GM18511 (cell line): ENCODE measurements around the gene FNBP1.

Experiments
- ATAC-seq: cut with Tn5 transposase; IDR thresholded peaks from one replicate; pipeline ENCODE4 v1.9.1; 2021; ENCODE audit warnings: mild to moderate bottlenecking, moderate library complexity; ENCODE audit not compliant: unreplicated experiment

Gene FNBP1

DNA sequence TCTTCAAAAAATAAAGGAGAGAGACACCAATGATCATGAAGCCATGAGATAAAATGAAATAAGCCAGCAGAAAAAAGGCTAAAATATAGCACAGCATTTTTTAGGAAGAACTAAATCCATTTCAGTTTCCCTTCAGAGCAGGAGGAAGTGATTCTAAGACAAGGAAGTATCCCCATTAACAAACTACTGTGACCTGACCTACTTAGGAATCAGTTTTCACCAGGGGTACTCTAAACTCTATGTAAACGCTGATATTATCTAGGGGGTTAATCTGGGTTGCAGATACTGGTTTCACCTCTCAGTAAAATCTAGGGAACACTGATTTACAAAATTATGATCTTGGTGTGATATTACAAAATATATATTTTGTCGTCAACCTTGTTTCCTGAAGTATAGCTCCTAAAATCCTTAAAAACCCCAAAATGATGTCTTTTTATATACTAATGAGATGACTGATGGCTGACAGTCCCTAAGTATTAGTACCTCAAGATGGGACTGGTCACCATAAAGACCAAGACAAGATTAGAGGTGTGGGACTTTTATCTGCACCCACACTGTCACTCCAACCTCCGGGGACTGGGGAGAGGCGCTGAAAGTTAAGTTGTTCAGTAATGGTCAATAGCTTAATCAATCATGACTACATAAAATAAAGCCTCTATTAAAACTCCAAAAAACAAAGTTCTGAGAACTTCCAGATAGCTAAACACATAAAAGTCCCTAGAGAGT, 2.9 kb upstream of the FNBP1 start:
- ATAC-seq = no peak

DNA sequence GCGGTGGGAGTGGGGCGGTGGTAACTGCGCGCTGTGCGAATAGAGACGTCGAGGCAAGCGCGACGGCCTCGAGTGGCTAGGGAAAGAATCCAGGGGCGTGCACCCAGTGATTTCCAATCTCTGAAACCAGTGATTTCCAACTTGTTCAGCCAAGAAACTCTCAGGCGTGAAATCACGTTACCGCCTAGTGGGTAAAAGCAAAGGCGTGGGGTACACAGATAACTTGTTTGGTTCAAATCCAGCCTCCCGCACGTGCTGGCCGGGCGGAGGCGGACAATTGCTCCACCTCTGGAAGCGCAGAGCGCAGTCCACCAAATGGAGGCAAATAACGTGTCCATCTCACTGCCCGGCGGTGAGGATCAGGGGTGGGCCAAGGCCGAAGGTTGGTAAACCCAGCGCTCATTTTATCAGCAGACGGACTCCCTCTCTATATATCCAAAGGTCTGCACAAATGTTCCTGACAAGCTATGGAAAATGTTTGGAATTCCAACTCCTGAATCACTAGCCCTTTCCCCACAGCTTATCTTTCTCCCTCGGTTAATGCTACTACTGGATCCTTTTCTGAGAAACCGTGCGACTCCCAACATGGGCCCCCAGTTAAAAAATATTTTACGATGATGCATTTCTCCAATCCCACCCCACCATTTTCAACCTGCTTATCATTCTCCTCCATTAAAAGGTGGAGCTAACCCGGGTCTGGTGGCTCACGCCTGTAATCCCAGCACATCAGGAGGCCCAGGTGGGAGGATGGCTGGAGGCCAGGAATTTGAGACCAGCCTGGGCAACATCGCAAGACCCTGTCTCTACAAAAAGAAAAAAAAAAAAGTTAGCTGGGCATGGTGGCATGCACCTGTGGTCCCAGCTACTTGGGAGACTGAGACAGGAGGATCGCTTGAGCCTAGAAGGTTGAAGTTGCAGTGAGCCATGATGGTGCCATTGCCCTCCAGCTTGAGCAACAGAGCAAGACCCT, 950 bp upstream of the FNBP1 start:
- no peak for ATAC-seq

DNA sequence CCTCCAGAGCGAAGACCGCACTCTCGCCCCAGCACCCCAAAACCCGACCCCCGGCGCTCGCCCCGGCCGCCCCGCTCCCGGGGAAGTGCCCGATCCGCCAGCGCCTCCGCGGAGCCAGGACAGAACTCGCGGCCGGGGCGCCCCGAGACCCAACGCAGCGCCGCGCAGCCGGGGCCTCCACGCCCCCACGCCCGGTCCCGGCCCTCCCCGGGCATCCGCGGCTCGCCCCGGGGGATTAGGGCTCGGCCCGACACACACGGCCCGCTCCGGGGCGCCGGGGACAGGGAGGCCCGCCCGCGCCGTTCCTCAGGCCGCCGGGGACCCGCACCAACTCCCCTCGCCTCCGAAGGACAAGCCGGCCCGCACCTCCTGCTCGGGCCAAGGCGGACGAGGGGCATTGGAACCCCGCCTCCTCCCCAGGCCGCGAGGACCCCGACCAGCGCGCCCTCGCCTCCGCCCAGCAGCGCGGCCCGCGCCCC, 544 bp downstream of the FNBP1 start:
- ATAC-seq = peak; percentile 3

DNA sequence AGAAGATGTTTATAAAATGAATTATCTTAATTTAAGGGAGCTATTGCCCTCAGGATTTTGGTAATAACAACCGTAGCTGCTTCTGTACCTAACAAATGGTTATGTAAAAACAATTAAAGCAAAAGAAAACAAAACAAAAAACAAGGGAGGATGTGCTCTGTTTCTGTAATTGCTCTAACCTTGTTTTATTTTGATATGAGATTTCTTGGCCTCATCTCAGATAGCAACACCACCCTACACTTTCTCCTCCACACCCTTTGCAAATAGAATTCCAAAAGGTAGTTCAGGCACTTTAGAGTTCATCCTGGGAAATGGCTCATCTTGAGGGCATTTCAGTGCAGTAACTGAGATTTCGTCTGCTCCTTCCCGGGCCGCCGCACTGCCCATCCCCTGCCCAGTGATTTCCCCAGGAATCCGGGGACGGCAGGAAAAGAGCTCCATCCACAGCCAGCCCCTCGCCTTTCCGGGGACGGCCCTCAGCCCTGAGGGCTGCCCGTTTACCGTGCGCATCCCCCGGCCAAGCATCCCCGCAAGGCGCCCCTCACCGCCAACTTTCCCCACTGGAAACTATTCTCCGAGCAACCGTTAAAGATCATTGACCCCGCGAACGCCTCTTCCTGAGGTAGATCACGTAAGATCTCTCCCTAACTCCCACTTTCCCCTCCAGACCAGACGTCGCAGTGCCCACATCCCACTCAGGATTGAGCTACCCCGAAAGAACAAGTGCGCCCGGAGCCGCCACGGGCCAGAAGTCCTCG, 1.2 kb downstream of the FNBP1 start:
- ATAC-seq = no peak

DNA sequence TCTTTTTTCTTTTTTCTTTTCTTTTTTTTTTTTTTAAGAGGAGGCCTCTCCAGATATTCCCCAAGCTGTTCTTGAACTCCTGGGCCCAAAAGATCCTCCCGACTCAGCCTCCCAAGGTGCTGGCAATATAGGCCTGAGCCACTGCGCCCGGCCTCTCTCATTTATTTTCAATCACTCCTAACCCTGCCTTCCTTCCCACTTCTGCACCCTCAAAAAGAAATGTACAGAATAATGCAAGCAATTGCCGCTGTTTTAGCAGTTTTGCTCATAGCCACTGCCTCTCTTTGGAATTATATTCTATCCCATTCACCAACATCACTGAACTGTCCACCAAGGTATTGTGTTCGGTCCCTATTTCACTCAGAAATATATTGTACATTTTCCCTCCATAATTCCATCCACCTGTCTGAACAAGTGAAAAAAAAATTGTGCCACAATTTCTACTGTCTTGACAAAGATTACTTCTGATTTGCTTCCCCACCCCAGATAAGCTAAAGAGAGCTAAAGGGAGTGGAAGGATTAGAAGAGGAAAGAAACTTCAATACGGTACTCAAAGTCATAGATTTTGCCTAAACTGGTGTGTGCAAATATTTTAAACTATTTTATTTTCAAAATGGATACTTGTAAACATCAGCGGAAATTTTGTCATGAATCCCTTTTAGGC, 1.9 kb downstream of the FNBP1 start:
- ATAC-seq = no peak

GRCh38 chr9:130039528-130040147, 3.4 kb downstream of the FNBP1 start:
- no peak for ATAC-seq

GRCh38 chr9:130036099-130036498, 6.9 kb downstream of the FNBP1 start:
- no peak for ATAC-seq

DNA sequence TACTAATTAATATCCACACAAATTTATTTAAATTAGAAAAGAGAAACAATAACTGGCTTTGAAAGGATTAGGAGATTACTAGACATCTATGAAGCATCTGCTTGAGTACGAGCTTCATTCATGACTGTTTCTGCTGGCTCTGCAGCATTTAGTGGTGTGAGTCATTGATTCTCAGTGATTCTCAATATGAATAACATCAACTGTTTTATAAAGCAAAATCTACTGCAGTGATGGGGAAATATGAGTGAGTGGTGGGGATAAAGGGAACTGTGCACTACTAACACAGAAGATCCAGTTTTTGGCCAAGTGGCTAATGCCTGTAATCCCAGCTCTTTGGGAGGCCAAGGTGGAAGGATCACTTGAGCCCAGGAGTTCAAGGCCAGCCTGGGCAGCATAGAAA, 8.4 kb downstream of the FNBP1 start:
- no peak for ATAC-seq

DNA sequence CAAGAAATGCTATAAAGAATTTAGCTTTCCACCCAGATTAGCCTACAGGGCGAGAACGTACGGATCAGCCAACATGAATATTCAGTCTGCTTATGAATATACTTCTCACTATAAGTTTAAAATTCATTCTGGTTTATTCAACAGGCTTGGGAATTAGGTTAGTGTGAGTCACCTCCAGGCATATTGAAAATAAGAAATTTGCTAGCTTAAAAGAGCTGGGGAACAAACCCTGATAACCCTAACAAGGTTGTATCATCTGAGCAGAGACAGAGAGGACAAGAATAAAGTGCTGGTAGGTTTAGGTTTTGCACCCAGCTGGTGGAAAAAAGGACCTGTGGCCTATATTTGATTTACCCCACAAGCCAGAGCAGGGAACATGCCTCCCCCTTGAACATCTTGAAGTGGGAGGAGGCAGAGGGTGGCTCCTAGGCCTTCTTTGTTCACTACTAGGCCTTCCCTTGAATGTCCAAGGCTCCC, 12.3 kb downstream of the FNBP1 start:
- no peak for ATAC-seq

GRCh38 chr9:130029223-130029973, 13.6 kb downstream of the FNBP1 start:
- peak; percentile 44 for ATAC-seq

DNA sequence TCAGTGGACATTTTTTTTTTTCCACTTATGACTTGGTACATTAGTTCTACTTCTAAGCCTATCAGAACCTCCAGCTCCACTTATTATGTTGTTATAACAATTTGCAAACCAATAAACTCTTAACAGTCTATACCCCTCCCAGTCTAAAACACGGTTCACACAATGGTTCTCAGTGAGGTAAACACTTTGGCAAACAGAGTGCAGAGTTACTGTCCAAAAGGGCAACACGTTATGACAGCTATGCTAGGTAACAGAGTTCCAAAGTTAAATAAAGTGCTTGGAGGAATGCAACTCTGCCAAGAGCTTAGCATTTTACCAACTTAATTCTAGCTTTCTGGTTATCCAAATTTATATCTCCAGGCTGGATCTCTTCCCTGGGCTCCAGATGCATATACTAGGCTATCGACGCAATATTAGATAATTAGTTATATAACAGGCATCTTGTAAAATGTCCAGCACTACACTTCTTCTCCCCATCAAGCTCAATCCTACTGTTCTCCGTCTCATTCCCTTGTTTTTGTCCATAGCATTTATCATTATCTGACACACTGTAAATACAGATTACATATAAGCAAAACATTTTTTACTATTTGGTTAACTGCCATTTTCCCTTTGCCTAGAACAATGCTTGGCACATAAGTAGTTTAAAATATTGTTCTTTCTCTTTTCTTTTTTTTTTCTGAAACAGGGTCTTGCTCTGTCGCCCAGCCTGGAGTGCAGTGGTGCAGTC, 14.3 kb downstream of the FNBP1 start:
- ATAC-seq = no peak

GRCh38 chr9:130027533-130028365, 15.2 kb downstream of the FNBP1 start:
- ATAC-seq = no peak

GRCh38 chr9:130026583-130027340, 16.2 kb downstream of the FNBP1 start:
- no peak for ATAC-seq

DNA sequence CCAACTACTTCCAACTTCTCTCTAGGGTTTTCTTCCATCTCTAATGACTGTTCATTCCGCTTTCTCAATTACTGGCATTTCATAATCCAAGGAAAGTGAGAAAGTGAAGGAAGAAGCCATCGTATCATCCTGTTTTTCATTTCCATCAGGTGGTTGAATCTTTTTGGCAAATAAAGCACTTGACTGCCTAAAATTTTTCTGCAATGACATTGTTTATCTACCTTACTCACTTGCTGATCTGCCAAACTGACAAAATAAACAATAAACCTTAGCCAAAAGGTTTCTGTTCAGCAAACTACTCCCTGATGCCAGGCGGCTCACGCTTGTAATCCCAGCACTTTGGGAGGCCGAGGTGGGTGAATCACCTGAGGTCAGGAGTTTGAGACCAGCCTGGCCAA, 18.4 kb downstream of the FNBP1 start:
- ATAC-seq = no peak

DNA sequence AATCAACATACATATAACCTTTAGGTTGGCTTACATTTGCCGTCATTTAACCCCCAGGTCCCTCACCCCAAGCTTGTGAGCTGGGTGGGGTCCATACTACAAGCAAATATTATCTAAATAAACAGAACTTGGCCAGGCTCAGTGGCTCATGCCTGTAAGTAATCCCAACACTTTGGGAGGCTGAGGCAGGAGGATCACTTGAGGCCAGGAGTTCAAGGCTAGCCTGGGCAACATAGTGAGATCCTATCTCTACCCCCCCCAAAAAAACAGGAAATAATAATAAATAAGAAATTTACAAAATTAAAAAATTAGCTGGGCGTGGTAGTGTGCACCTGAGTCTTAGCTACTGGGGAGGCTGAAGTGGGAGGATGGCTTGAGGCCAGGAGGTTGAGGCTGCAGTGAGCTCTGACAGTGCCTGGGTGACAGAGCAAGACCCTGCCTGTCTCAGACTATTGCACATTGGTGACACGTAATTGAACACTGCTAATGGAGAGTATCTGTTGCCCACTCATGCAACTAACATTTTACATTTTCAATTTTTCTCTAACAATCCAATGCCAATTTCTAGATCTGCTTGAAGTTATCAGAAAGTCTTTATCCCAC, 18.9 kb downstream of the FNBP1 start:
- no peak for ATAC-seq

- peak; percentile 59 for ATAC-seq
Observed at GRCh38 chr9:130023144-130023787, 19.7 kb downstream of the FNBP1 start.
